ENCODE results near the gene PXMP4. TPM values are rescaled to one million over a fixed set of nuclear protein-coding genes. Genes with fewer than 3 reads are reported as not detected.

The PXMP4 gene
- total RNA-seq, 2 experiments from 2014 or later: 8.7 to 11.6 TPM

- POLR2A ChIA-PET: interaction anchor here (0.6 to 0.9 kb wide), 2 partner anchors 123 to 434 kb away, joined by 3 read pairs; no protein-coding TSS in a partner anchor
- no peak overlapping the region for H3K27ac Mint-ChIP-seq
Observed at GRCh38 chr20:33669873-33670640, 50.1 kb downstream of the PXMP4 start.

GRCh38 chr20:33669224-33669623, 50.9 kb downstream of the PXMP4 start:
- no peaks in the 10 kb centered on the region for H3K27me3 Mint-ChIP-seq
- POLR2A ChIA-PET: interaction anchor here (1.4 to 3.0 kb wide), 3 partner anchors 12 to 180 kb away, joined by 3 to 20 read pairs (median 3); partner anchors contain the start of gene CBFA2T2
- DNase-seq: no peak
- intact Hi-C loops (cut with micrococcal nuclease): loop anchor here (5.0 kb wide), 2 partner anchors 227 to 267 kb away; partner anchors contain the start of genes CDK5RAP1 and SNTA1
- peaks cover 41% of the 10 kb centered on the region for H3K4me1 Mint-ChIP-seq (ENCODE audit: low read depth)
- H3K4me3 Mint-ChIP-seq: no peak overlapping the region
- CTCF ChIA-PET: interaction anchor here (0.5 to 5.5 kb wide), 11 partner anchors 10 to 268 kb away, joined by 3 to 55 read pairs (median 17); partner anchors contain the start of genes CBFA2T2, CDK5RAP1 and ZNF341
- H3K9me3 Mint-ChIP-seq: no peaks in the 10 kb centered on the region
- no peak overlapping the region for H3K27ac Mint-ChIP-seq
- H3K36me3 Mint-ChIP-seq: no peaks in the 10 kb centered on the region

More at GRCh38 chr20:33669873-33670640, 50.1 kb downstream of the PXMP4 start:
- no peaks in the 10 kb centered on the region for H3K36me3 Mint-ChIP-seq
- intact Hi-C loops (cut with micrococcal nuclease): loop anchor here (5.0 kb wide), 2 partner anchors 228 to 268 kb away; partner anchors contain the start of genes CDK5RAP1 and SNTA1
- no peaks in the 10 kb centered on the region for H3K9me3 Mint-ChIP-seq
- no peak for DNase-seq
- H3K4me3 Mint-ChIP-seq: no peak overlapping the region
- H3K4me1 Mint-ChIP-seq (ENCODE audit: low read depth): peaks cover 36% of the 10 kb centered on the region
- no peaks in the 10 kb centered on the region for H3K27me3 Mint-ChIP-seq
- CTCF ChIA-PET: interaction anchor here (2.5 to 4.6 kb wide), 3 partner anchors 212 to 222 kb away, joined by 7 to 32 read pairs (median 9); no protein-coding TSS in a partner anchor

- intact Hi-C loops (cut with micrococcal nuclease): loop anchor here (1.0 to 5.0 kb wide), 3 partner anchors 211 to 266 kb away; partner anchors contain the start of genes CDK5RAP1 and SNTA1
- ChIA-PET CTCF (interaction anchor here (0.7 to 5.5 kb wide), 31 partner anchors 11 to 377 kb away, joined by 3 to 55 read pairs (median 7); partner anchors contain the start of genes CBFA2T2, CDK5RAP1, PXMP4 and SNTA1), POLR2A (interaction anchor here (0.6 to 3.0 kb wide), 11 partner anchors 11 to 325 kb away, joined by 3 to 21 read pairs (median 6); partner anchors contain the start of genes CBFA2T2, RALY and ZNF341)
- H3K36me3 Mint-ChIP-seq: no peaks in the 10 kb centered on the region
- peak overlapping the region; percentile 78 for H3K4me3 Mint-ChIP-seq
- DNase-seq: no peak
- no peaks in the 10 kb centered on the region for H3K9me3 Mint-ChIP-seq
- peak overlapping the region; percentile 33 for H3K27ac Mint-ChIP-seq
- no peaks in the 10 kb centered on the region for H3K27me3 Mint-ChIP-seq
- peaks cover 41% of the 10 kb centered on the region for H3K4me1 Mint-ChIP-seq (ENCODE audit: low read depth)
Observed at GRCh38 chr20:33668466-33669155, 51.5 kb downstream of the PXMP4 start.

GRCh38 chr20:33667676-33668465, 52.2 kb downstream of the PXMP4 start:
- POLR2A ChIA-PET: interaction anchor here (0.6 to 3.0 kb wide), 15 partner anchors 10 to 325 kb away, joined by 3 to 21 read pairs (median 6); partner anchors contain the start of genes CBFA2T2, E2F1, RALY and SNTA1
- Mint-ChIP-seq H3K4me1 (ENCODE audit: low read depth) (peaks cover 34% of the 10 kb centered on the region), H3K4me3 (peak overlapping the region; percentile 78), H3K36me3 (no peaks in the 10 kb centered on the region), H3K9me3 (no peaks in the 10 kb centered on the region), H3K27me3 (no peaks in the 10 kb centered on the region), H3K27ac (peak overlapping the region; percentile 71)
- DNase-seq: peak; percentile 87
- CTCF ChIA-PET: interaction anchor here (0.6 to 5.5 kb wide), 41 partner anchors 7 to 376 kb away, joined by 3 to 55 read pairs (median 6); partner anchors contain the start of genes CBFA2T2, CDK5RAP1, NECAB3 and PXMP4
- intact Hi-C loops (cut with micrococcal nuclease): loop anchor here (1.0 to 5.0 kb wide), 3 partner anchors 211 to 266 kb away; partner anchors contain the start of genes CDK5RAP1 and SNTA1

- CTCF ChIA-PET: interaction anchor here (0.6 to 5.5 kb wide), 39 partner anchors 8 to 375 kb away, joined by 3 to 55 read pairs (median 6); partner anchors contain the start of genes CBFA2T2, CDK5RAP1, NECAB3 and PXMP4
- peak overlapping the region; percentile 71 for H3K27ac Mint-ChIP-seq
- H3K4me1 Mint-ChIP-seq (ENCODE audit: low read depth): peaks cover 37% of the 10 kb centered on the region
Observed at GRCh38 chr20:33667245-33667675, 52.9 kb downstream of the PXMP4 start.

GRCh38 chr20:33666293-33667244, 53.5 kb downstream of the PXMP4 start, which contains the start of gene ACTL10:
Gene ACTL10 (plus strand): TSS chr20:33666943. CDS start chr20:33667498, 555 bp downstream.
- peak; percentile 93 for DNase-seq
- Mint-ChIP-seq H3K4me3 (peak within 1 kb of the TSS; percentile 80), H3K27ac (peak within 1 kb of the TSS; percentile 90), H3K27me3 (no peaks in the 10 kb centered on the region), H3K36me3 (no peaks in the 10 kb centered on the region), H3K4me1 (ENCODE audit: low read depth) (peaks cover 38% of the 10 kb centered on the region), H3K9me3 (no peaks in the 10 kb centered on the region)
- intact Hi-C loops (cut with micrococcal nuclease): loop anchor here (1.0 to 5.0 kb wide), 3 partner anchors 14 to 264 kb away; partner anchors contain the start of genes CDK5RAP1 and SNTA1
- CTCF ChIA-PET: interaction anchor here (0.9 to 5.5 kb wide), 25 partner anchors 9 to 265 kb away, joined by 3 to 55 read pairs (median 9); partner anchors contain the start of genes CBFA2T2, CDK5RAP1, NECAB3 and PXMP4
- POLR2A ChIA-PET: interaction anchor here (0.8 to 3.0 kb wide), 10 partner anchors 11 to 223 kb away, joined by 3 to 21 read pairs (median 10); partner anchors contain the start of genes CBFA2T2, E2F1, SNTA1 and ZNF341

More at GRCh38 chr20:33667245-33667675, 52.9 kb downstream of the PXMP4 start:
- POLR2A ChIA-PET: interaction anchor here (0.8 to 3.0 kb wide), 12 partner anchors 10 to 326 kb away, joined by 3 to 21 read pairs (median 10); partner anchors contain the start of genes CBFA2T2, E2F1, RALY and SNTA1
- Mint-ChIP-seq H3K9me3 (no peaks in the 10 kb centered on the region), H3K4me3 (peak overlapping the region; percentile 78), H3K36me3 (no peaks in the 10 kb centered on the region), H3K27me3 (no peaks in the 10 kb centered on the region)
- intact Hi-C loops (cut with micrococcal nuclease): loop anchor here (5.0 kb wide), 2 partner anchors 225 to 265 kb away; partner anchors contain the start of genes CDK5RAP1 and SNTA1
- peak; percentile 64 for DNase-seq

DNA sequence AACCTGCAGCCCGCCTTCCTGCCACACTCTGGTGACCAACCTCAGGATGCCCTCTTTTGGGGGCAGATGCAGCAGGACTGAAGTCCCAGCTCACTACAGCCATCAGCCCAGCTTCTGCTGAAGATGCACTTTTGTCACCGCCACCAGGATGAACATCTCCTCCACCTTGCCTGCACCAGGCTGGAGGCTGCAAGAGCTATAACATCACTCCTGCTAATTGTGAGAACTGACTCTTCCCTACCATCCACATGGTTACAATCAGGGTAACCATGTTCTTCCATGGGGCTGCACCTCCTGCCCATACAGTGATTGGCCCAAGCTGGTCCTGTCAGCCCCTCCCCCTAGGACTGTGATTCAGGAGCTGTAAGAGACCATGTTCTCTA, 55.4 kb downstream of the PXMP4 start:
- Mint-ChIP-seq H3K4me3 (peak overlapping the region; percentile 82), H3K27me3 (no peaks in the 10 kb centered on the region), H3K9me3 (no peaks in the 10 kb centered on the region), H3K4me1 (ENCODE audit: low read depth) (peaks cover 38% of the 10 kb centered on the region), H3K27ac (peak overlapping the region; percentile 89), H3K36me3 (no peaks in the 10 kb centered on the region)
- ChIA-PET CTCF (interaction anchor here (2.1 to 5.5 kb wide), 4 partner anchors 13 to 207 kb away, joined by 6 to 55 read pairs (median 22); partner anchors contain the start of gene CBFA2T2), POLR2A (interaction anchor here (0.6 to 2.5 kb wide), 8 partner anchors 8 to 447 kb away, joined by 3 to 18 read pairs (median 8); partner anchors contain the start of genes CBFA2T2 and EIF2S2)
- intact Hi-C loops (cut with micrococcal nuclease): loop anchor here (5.0 kb wide), 2 partner anchors 222 to 262 kb away; partner anchors contain the start of genes CDK5RAP1 and SNTA1
- peak; percentile 60 for DNase-seq

DNA sequence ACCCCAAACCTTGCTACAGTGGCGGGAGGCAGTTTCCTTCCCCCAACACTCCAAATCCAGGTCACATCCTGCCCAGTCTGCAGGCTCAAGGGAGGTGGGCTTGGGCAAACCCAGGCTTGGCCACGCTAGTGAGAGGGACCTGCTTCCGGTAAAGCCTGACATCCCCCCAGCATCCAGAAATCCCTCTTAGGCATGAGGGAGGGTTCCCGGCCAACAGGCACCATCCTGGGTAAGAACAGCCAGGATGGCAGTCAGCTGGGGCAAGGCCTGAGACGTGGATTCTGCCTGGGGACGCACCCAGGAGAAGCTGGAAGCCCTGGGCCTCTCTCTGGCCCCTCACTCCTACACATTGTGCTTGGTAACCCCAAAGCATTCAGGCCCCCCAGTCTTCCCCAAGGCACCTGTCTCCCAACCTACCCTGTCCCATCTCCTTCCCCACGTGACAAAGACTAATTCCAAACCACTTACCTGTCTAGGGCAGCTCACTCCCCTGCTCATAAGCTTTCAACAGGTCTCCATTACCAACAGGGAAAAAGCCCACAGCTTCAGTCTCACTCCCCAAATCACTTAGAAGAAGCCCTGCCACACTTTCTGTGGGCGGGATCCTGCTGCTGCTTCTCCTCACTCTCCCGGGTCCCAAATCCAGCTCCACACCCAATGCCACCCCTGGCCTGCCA, 55.9 kb downstream of the PXMP4 start:
- intact Hi-C loops (cut with micrococcal nuclease): no loop called here
- Mint-ChIP-seq H3K9me3 (no peaks in the 10 kb centered on the region), H3K27ac (peak overlapping the region; percentile 89), H3K27me3 (no peaks in the 10 kb centered on the region), H3K4me3 (peak overlapping the region; percentile 82), H3K4me1 (ENCODE audit: low read depth) (peaks cover 38% of the 10 kb centered on the region), H3K36me3 (no peaks in the 10 kb centered on the region)
- no peak for DNase-seq
- ChIA-PET POLR2A (interaction anchor here (0.6 to 2.5 kb wide), 11 partner anchors 8 to 448 kb away, joined by 3 to 18 read pairs (median 5); partner anchors contain the start of genes CBFA2T2 and EIF2S2), CTCF (interaction anchor here (2.1 to 5.5 kb wide), 5 partner anchors 11 to 206 kb away, joined by 6 to 55 read pairs (median 14); partner anchors contain the start of gene CBFA2T2)
